ENCODE results near the gene C14orf132. TPM values are rescaled to one million over a fixed set of nuclear protein-coding genes. Genes with fewer than 3 reads are reported as not detected.
A peak's percentile ranks its signal among the peaks of the same experiment; 100 is the strongest.

Gene C14orf132
- total and polyA plus RNA-seq, 2 of the 4 experiments (the other 2 are of a cell fraction): 6.3 to 13.5 TPM

DNA sequence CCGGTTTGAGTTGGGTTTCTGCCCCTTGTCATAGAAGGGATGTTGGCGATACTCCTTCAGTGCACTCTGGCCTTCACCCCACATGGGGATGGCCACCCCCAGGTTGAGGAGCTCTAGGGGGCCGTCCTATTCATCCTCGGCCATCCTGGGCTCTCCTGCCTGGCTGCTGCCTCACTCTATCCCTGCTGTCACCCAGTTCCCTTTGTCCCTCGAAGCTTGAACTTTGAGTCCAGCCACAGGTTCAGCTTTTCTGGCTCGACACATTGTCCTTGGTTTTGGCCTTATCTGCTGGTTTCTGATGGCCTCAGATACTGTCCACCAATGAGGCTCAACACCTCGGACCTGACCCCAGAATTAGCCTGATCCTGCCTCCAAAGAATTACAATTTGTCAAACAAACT, 58.6 kb downstream of the C14orf132 start:
- Histone ChIP-seq H3K4me1 (ENCODE audit: control insufficient read depth, insufficient read depth, low read length) (peaks cover 17% of the 10 kb centered on the region), H2BK20ac (ENCODE audit: low read depth, low read length) (no peak overlapping the region), H3K4me2 (ENCODE audit: low read depth, low read length) (no peak overlapping the region), H3K27me3 (ENCODE audit: control insufficient read depth, insufficient read depth, low read length) (no peaks in the 10 kb centered on the region), H3K9me1 (ENCODE audit: insufficient read depth, low read length) (peaks cover 12% of the 10 kb centered on the region; the same call in 1 of the 2 replicates), H3K4me3 (ENCODE audit: insufficient read depth, low read depth, low read length) (no peak overlapping the region), H3K4ac (ENCODE audit: low read depth, low read length) (peak overlapping the region; percentile 35; the same call in 1 of the 2 replicates), H3K36me3 (ENCODE audit: control insufficient read depth, insufficient read depth, low read length) (no peaks in the 10 kb centered on the region), H4K8ac (ENCODE audit: low read depth in 2 of 2, low read length in 2 of 2) (no peak overlapping the region), H3K9me3 (ENCODE audit: control insufficient read depth, insufficient read depth, low read length) (no peaks in the 10 kb centered on the region), H3K18ac (ENCODE audit: low read depth, low read length) (no peak overlapping the region; the same call in 1 of the 2 replicates), H3K9ac (ENCODE audit: low read depth, low read length) (no peak overlapping the region), H3K79me1 (ENCODE audit: low read depth in 1 of 2, low read length in 2 of 2) (peaks cover 0 to 6% of the 10 kb centered on the region in 2 experiments; a peak in 1 of 4 replicates), H3K23ac (ENCODE audit: low read depth, low read length) (no peak overlapping the region), H4K5ac (ENCODE audit: low read depth, low read length) (no peak overlapping the region), H2BK15ac (ENCODE audit: low read depth, low read length) (no peak overlapping the region), H4K20me1 (ENCODE audit: insufficient read depth, low read length) (no peaks in the 10 kb centered on the region), H3K14ac (replicated peaks; ENCODE audit: low read depth, low read length) (no peak overlapping the region), H2BK5ac (ENCODE audit: low read depth, low read length, poor library complexity, severe bottlenecking) (no peak overlapping the region), H3K27ac (ENCODE audit: insufficient read depth, low read length) (no peak overlapping the region), H4K91ac (ENCODE audit: insufficient read depth, low read depth, low read length) (no peak overlapping the region), H2BK120ac (ENCODE audit: low read depth, low read length) (0 out of 2 replicates have a peak overlapping the region, but pooled peaks have one; percentile 29), H2AK9ac (replicated peaks; ENCODE audit: low read depth, low read length, poor library complexity) (no peak overlapping the region), H3K56ac (ENCODE audit: extremely low read depth, insufficient read depth, low read length) (no peak overlapping the region), H2AFZ (replicated peaks; ENCODE audit: low read length, poor library complexity) (no peak overlapping the region), H2AK5ac (ENCODE audit: low read depth, low read length) (no peak overlapping the region)
- WGBS, 2 experiments (ENCODE audit: extremely low coverage in 2 of 2, insufficient read length in 1 of 2): 70% methylated on average over 7 of the region's 7 CpGs; no CpG with 5 or more reads in 1 of the 2 experiments
- TF ChIP-seq CHD1 (IDR thresholded peaks at IDR 0.05; ENCODE audit: low read depth, low read length) (no peak), FOS (IDR thresholded peaks at IDR 0.05; ENCODE audit: low read depth, low read length) (no peak), BHLHE40 (IDR thresholded peaks at IDR 0.05; ENCODE audit: low read depth, low read length) (no peak), SMC3 (IDR thresholded peaks at IDR 0.05; ENCODE audit: low read depth, low read length) (no peak), POLR2A (IDR thresholded peaks at IDR 0.05; ENCODE audit: low read depth, low read length) (no peak), RFX5 (IDR thresholded peaks at IDR 0.05; ENCODE audit: low read depth, low read length) (no peak), MAFK (IDR thresholded peaks at IDR 0.05; ENCODE audit: low read depth, low read length) (no peak), CEBPB (IDR thresholded peaks at IDR 0.05; ENCODE audit: low read depth, low read length) (no peak), RCOR1 (IDR thresholded peaks at IDR 0.05; ENCODE audit: insufficient replicate concordance, low read length) (no peak), MXI1 (IDR thresholded peaks at IDR 0.05; ENCODE audit: borderline replicate concordance, low read depth, low read length) (no peak), RAD21 (IDR thresholded peaks at IDR 0.05; ENCODE audit: low read length) (no peak), NFE2L2 (IDR thresholded peaks at IDR 0.05; ENCODE audit: low read depth, low read length) (no peak), MAZ (IDR thresholded peaks at IDR 0.05; ENCODE audit: borderline replicate concordance, low read depth, low read length) (no peak)
- TF ChIP-seq, protein P1, sequence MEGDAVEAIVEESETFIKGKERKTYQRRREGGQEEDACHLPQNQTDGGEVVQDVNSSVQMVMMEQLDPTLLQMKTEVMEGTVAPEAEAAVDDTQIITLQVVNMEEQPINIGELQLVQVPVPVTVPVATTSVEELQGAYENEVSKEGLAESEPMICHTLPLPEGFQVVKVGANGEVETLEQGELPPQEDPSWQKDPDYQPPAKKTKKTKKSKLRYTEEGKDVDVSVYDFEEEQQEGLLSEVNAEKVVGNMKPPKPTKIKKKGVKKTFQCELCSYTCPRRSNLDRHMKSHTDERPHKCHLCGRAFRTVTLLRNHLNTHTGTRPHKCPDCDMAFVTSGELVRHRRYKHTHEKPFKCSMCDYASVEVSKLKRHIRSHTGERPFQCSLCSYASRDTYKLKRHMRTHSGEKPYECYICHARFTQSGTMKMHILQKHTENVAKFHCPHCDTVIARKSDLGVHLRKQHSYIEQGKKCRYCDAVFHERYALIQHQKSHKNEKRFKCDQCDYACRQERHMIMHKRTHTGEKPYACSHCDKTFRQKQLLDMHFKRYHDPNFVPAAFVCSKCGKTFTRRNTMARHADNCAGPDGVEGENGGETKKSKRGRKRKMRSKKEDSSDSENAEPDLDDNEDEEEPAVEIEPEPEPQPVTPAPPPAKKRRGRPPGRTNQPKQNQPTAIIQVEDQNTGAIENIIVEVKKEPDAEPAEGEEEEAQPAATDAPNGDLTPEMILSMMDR (conservative IDR thresholded peaks at IDR 0.05; ENCODE audit: low read depth, low read length): no peak
- TF ChIP-seq, protein P2, sequence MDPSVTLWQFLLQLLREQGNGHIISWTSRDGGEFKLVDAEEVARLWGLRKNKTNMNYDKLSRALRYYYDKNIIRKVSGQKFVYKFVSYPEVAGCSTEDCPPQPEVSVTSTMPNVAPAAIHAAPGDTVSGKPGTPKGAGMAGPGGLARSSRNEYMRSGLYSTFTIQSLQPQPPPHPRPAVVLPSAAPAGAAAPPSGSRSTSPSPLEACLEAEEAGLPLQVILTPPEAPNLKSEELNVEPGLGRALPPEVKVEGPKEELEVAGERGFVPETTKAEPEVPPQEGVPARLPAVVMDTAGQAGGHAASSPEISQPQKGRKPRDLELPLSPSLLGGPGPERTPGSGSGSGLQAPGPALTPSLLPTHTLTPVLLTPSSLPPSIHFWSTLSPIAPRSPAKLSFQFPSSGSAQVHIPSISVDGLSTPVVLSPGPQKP (IDR thresholded peaks at IDR 0.05; ENCODE audit: borderline replicate concordance, low read depth, low read length): no peak
- TF ChIP-seq, protein P3, sequence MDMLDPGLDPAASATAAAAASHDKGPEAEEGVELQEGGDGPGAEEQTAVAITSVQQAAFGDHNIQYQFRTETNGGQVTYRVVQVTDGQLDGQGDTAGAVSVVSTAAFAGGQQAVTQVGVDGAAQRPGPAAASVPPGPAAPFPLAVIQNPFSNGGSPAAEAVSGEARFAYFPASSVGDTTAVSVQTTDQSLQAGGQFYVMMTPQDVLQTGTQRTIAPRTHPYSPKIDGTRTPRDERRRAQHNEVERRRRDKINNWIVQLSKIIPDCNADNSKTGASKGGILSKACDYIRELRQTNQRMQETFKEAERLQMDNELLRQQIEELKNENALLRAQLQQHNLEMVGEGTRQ (IDR thresholded peaks at IDR 0.05; ENCODE audit: low read depth, low read length): no peak
- dilution Hi-C loops (cut with HindIII; ENCODE audit: low sequenced_read_pairs, unreplicated experiment) (no loop called here), in situ Hi-C loops (cut with MboI; ENCODE audit: low sequenced_read_pairs) (loop anchor here (5.0 to 10.0 kb wide), 4 partner anchors 55 to 553 kb away; no protein-coding TSS in a partner anchor), intact Hi-C loops (cut with micrococcal nuclease) (loop anchor here (1.0 to 5.0 kb wide), 4 partner anchors 59 to 536 kb away; partner anchors contain the start of gene C14orf132)
- ChIA-PET POLR2A (ENCODE audit: unreplicated experiment) (no interaction called here), CTCF (interaction anchor here (0.9 to 6.8 kb wide), 6 partner anchors 14 to 178 kb away, joined by 3 to 55 read pairs (median 6); no protein-coding TSS in a partner anchor)
- BruUV-seq (replicated peaks): no TSS peak
- DNase-seq: no peak
- ATAC-seq (ENCODE audit: low read depth): no peak
